Omental fat pad (tissue), 4 donors: ENCODE results near the gene IL15. TPM values are rescaled to one million over a fixed set of nuclear protein-coding genes. Genes with fewer than 3 reads are reported as not detected.
A peak's percentile ranks its signal among the peaks of the same experiment; 100 is the strongest.

Source experiments
- ATAC-seq: fragments of 150-250 bp; one replicate; pipeline ENCODE4 v1.9.1; 2016; ENCODE audit warnings: mild to moderate bottlenecking, moderate library complexity; ENCODE audit not compliant: low FRiP score
- DNase-seq: peaks from one replicate; pipeline ENCODE4 v3.0.0-alpha.2; 2019; ENCODE audit warnings: low spot score
- CTCF ChIP-seq, 3 donors: fragments of 450-650 bp; IDR thresholded peaks; one replicate each; pipeline ENCODE4 v1.5.1; 2016 to 2017; ENCODE audit warnings: antibody characterized with exemption in 3 of 3, mild to moderate bottlenecking in 3 of 3, moderate library complexity in 2 of 3
- total RNA-seq, 4 donors: library from RNA; depleted of rRNA; stranded (reverse); fragments of >200 nt; gene quantifications; one replicate each; pipeline ENCODE4 v1.1.0, GENCODE V29; 2016

The IL15 gene
- total RNA-seq, 4 donors from 2014 or later = 3.9 to 14.2 (median 7.6) TPM

- ATAC-seq (peak; percentile 81), DNase-seq (no peak)
- no peak for TF ChIP-seq CTCF (IDR thresholded peaks at IDR 0.05)
Measured at GRCh38 chr4:141636771-141637460, 533 bp downstream of the IL15 start.

GRCh38 chr4:141637565-141637964, 1.2 kb downstream of the IL15 start:
- no peak for TF ChIP-seq CTCF (IDR thresholded peaks at IDR 0.05)
- no peak for ATAC-seq
- DNase-seq = no peak

GRCh38 chr4:141638230-141638629, 1.8 kb downstream of the IL15 start:
- ATAC-seq (no peak), DNase-seq (no peak)
- TF ChIP-seq CTCF (IDR thresholded peaks at IDR 0.05) = no peak

GRCh38 chr4:141640696-141641095, 4.3 kb downstream of the IL15 start:
- DNase-seq = no peak
- TF ChIP-seq CTCF (IDR thresholded peaks at IDR 0.05) = no peak
- no peak for ATAC-seq

- no peak for DNase-seq
- ATAC-seq = no peak
- TF ChIP-seq CTCF (IDR thresholded peaks at IDR 0.05) = no peak
Measured at GRCh38 chr4:141642063-141642462, 5.7 kb downstream of the IL15 start.

GRCh38 chr4:141642711-141643110, 6.3 kb downstream of the IL15 start:
- no peak for DNase-seq
- ATAC-seq = no peak
- no peak for TF ChIP-seq CTCF (IDR thresholded peaks at IDR 0.05)

- TF ChIP-seq CTCF (IDR thresholded peaks at IDR 0.05) = no peak
- ATAC-seq (peak; percentile 59), DNase-seq (no peak)
Measured at GRCh38 chr4:141643557-141643956, 7.2 kb downstream of the IL15 start.
